Tibial nerve (tissue), 4 donors: ENCODE measurements around the gene CACNA1B.

Experiments
- EP300 ChIP-seq, 2 donors: sonication (generic); formaldehyde crosslinking; IDR thresholded peaks; one replicate each; pipeline ENCODE4 v1.6.1; 2017; ENCODE audit warnings: antibody characterized with exemption in 2 of 2, mild to moderate bottlenecking in 1 of 2
- POLR2A ChIP-seq, 2 donors: fragments of 450-650 bp; IDR thresholded peaks; one replicate each; pipeline ENCODE4 v1.6.1; 2017; ENCODE audit warnings: antibody characterized with exemption in 2 of 2, mild to moderate bottlenecking in 2 of 2, moderate library complexity in 2 of 2
- TF ChIP-seq, protein P1 (sequence below), 5 experiments: fragments of 200-600 bp in 3 of 5; fragments of 450-650 bp in 2 of 5; sonication (generic) in 3 of 5; IDR thresholded peaks; one replicate each; pipeline ENCODE4 v1.5.1; 2016 to 2019; ENCODE audit warnings: antibody characterized with exemption in 5 of 5, mild to moderate bottlenecking in 3 of 5, moderate library complexity in 2 of 5

DNA sequence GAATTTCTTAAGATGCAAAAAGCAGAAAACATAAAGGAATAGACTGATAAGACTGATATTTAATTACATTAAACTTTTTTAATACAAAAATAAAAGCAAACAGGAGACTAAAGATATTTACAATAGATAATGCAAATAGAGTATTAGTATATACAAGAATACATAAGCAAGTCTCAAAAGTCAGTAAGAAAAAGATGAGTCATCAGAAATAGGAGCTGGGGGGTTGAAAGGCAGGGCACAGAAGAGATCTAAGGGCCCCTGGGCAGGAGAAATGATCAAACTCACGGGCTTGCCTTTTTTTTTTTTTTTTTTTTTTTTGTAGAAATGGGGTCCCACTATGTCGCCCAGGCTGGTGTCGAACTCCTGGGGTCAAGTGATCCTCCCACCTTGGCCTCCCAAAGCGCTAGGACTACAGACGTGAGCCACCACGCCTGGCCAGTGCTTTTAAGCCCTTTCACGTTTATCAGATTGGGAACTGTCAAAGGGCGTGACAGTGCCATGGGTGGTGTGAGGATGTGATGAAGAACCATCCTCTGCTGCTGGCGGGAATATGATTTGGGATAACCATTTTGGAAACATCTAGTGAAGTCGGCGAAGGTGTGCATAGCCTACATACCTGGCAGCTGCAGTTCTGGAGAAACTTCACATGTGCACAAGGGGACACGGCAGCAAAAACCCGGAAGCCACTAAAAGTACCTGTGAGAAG is 126.1 kb downstream of the CACNA1B start:
- TF ChIP-seq POLR2A (IDR thresholded peaks at IDR 0.05), result no peak
- TF ChIP-seq, protein P1, sequence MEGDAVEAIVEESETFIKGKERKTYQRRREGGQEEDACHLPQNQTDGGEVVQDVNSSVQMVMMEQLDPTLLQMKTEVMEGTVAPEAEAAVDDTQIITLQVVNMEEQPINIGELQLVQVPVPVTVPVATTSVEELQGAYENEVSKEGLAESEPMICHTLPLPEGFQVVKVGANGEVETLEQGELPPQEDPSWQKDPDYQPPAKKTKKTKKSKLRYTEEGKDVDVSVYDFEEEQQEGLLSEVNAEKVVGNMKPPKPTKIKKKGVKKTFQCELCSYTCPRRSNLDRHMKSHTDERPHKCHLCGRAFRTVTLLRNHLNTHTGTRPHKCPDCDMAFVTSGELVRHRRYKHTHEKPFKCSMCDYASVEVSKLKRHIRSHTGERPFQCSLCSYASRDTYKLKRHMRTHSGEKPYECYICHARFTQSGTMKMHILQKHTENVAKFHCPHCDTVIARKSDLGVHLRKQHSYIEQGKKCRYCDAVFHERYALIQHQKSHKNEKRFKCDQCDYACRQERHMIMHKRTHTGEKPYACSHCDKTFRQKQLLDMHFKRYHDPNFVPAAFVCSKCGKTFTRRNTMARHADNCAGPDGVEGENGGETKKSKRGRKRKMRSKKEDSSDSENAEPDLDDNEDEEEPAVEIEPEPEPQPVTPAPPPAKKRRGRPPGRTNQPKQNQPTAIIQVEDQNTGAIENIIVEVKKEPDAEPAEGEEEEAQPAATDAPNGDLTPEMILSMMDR (IDR thresholded peaks at IDR 0.05), result no peak
- no peak for TF ChIP-seq EP300 (IDR thresholded peaks at IDR 0.05)
